Neural cell (in vitro differentiated cells): ENCODE results near the gene DCPS. TPM values are rescaled to one million over a fixed set of nuclear protein-coding genes. Genes with fewer than 3 reads are reported as not detected.

Experiments
- H2AFZ ChIP-seq: fragments of 200-600, 300-800 bp; sonication (generic), shearing (Covaris generic); 2 replicates; pipeline ENCODE4 v1.6.0; 2014; ENCODE audit warnings: low read depth, mild to moderate bottlenecking, antibody characterized with exemption, low read length, moderate library complexity
- H3F3A ChIP-seq: fragments of 200-600 bp; shearing (Covaris generic); 2 replicates; pipeline ENCODE4 v1.6.1; 2016; ENCODE audit warnings: mild to moderate bottlenecking, moderate library complexity, mixed read lengths, antibody characterized with exemption, low read length; ENCODE audit not compliant: insufficient read depth, poor library complexity, severe bottlenecking
- H3K27ac ChIP-seq: fragments of 200-600, 300-800 bp; sonication (generic), shearing (Covaris generic); 2 replicates; pipeline ENCODE4 v1.5.1; 2014; ENCODE audit warnings: mild to moderate bottlenecking, low read length, moderate library complexity
- H3K27me3 ChIP-seq: fragments of 300-800, 200-600 bp; sonication (generic), shearing (Covaris generic); 2 replicates; pipeline ENCODE4 v1.6.0; 2014; ENCODE audit warnings: mild to moderate bottlenecking, low read depth, low read length, moderate library complexity; ENCODE audit not compliant: insufficient read depth
- H3K36me3 ChIP-seq: fragments of 300-800, 200-600 bp; sonication (generic), shearing (Covaris generic); 2 replicates; pipeline ENCODE4 v1.5.1; 2014; ENCODE audit warnings: mild to moderate bottlenecking, antibody characterized with exemption, low read length, moderate library complexity; ENCODE audit not compliant: insufficient read depth
- H3K4me2 ChIP-seq: fragments of 300-800, 200-600 bp; sonication (generic), shearing (Covaris generic); 2 replicates; pipeline ENCODE4 v1.6.0; 2014; ENCODE audit warnings: mild to moderate bottlenecking, low read length
- H3K4me3 ChIP-seq: fragments of 300-800, 200-600 bp; sonication (generic), shearing (Covaris generic); 2 replicates; pipeline ENCODE4 v1.5.1; 2014; ENCODE audit warnings: mild to moderate bottlenecking, low read length, moderate library complexity
- H3K79me2 ChIP-seq: fragments of 200-600 bp; shearing (Covaris generic); replicated peaks from 2 replicates; pipeline ENCODE4 v1.6.0; 2014; ENCODE audit warnings: mild to moderate bottlenecking, low read length, moderate library complexity; ENCODE audit not compliant: insufficient read depth
- H3K9ac ChIP-seq: fragments of 300-800, 200-600 bp; sonication (generic), shearing (Covaris generic); 2 replicates; pipeline ENCODE4 v1.6.1; 2016; ENCODE audit warnings: mild to moderate bottlenecking, low read length, mixed read lengths
- H3K9me2 ChIP-seq: fragments of 200-600 bp; shearing (Covaris generic); 2 replicates; pipeline ENCODE4 v1.6.1; 2016; ENCODE audit warnings: mild to moderate bottlenecking, low read length, mixed read lengths; ENCODE audit not compliant: insufficient read depth
- H3K9me3 ChIP-seq: fragments of 200-600, 300-800 bp; sonication (generic), shearing (Covaris generic); 2 replicates; pipeline ENCODE4 v1.6.1; 2016; ENCODE audit warnings: mild to moderate bottlenecking, mixed run types, low read length, moderate library complexity, mixed read lengths
- H4K20me1 ChIP-seq: fragments of 200-600 bp; shearing (Covaris generic); 2 replicates; pipeline ENCODE4 v1.6.1; 2016; ENCODE audit warnings: mild to moderate bottlenecking, mixed run types; ENCODE audit not compliant: insufficient read depth
- CTCF ChIP-seq: fragments of 450-650 bp; IDR thresholded peaks from 2 replicates; pipeline ENCODE4 v1.5.1; 2014; ENCODE audit warnings: antibody characterized with exemption, mild to moderate bottlenecking, moderate library complexity; ENCODE audit not compliant: poor library complexity, severe bottlenecking
- EP300 ChIP-seq: fragments of 450-650 bp; conservative IDR thresholded peaks from 2 replicates; pipeline ENCODE4 v1.6.1; 2014; ENCODE audit warnings: antibody characterized with exemption, mild to moderate bottlenecking, moderate library complexity; ENCODE audit not compliant: poor library complexity, severe bottlenecking
- EZH2 ChIP-seq: fragments of 200-600, 300-800 bp; shearing (Covaris generic), sonication (generic); IDR thresholded peaks from 2 replicates; pipeline ENCODE4 v1.6.1; 2014; ENCODE audit warnings: antibody characterized with exemption, low read length, borderline replicate concordance, mild to moderate bottlenecking; ENCODE audit not compliant: insufficient read depth, poor library complexity, severe bottlenecking
- MXI1 ChIP-seq: fragments of 450-650 bp; conservative IDR thresholded peaks from 2 replicates; pipeline ENCODE4 v1.6.1; 2014; ENCODE audit warnings: antibody characterized with exemption, mild to moderate bottlenecking; ENCODE audit not compliant: poor library complexity, severe bottlenecking
- POLR2AphosphoS5 ChIP-seq: IDR thresholded peaks from 2 replicates; pipeline ENCODE4 v1.6.1; 2012
- RAD21 ChIP-seq: fragments of 450-650 bp; conservative IDR thresholded peaks from 2 replicates; pipeline ENCODE4 v1.6.1; 2014; ENCODE audit warnings: antibody characterized with exemption, mild to moderate bottlenecking, moderate library complexity
- REST ChIP-seq: IDR thresholded peaks from 2 replicates; pipeline ENCODE4 v1.6.1; 2012; ENCODE audit warnings: borderline replicate concordance
- SMC3 ChIP-seq: fragments of 450-650 bp; conservative IDR thresholded peaks from 2 replicates; pipeline ENCODE4 v1.6.1; 2014; ENCODE audit warnings: antibody characterized with exemption, mild to moderate bottlenecking, moderate library complexity; ENCODE audit not compliant: poor library complexity
- TAF1 ChIP-seq: IDR thresholded peaks from 2 replicates; pipeline ENCODE4 v1.6.1; 2012; ENCODE audit warnings: low read depth
- polyA plus RNA-seq: library from polyadenylated mRNA; depleted of rRNA; stranded (reverse); fragments of >200 nt; gene quantifications from 2 replicates; pipeline ENCODE4 v1.2.3, GENCODE V29; 2014

The DCPS gene
- polyA plus RNA-seq, 1 donor from 2014 or later, result 6.4 TPM

GRCh38 chr11:126359431-126360048 is 55.7 kb downstream of the DCPS start:
- H3K27me3 ChIP-seq, result no peaks in the 10 kb centered on the region
- no peak for TF ChIP-seq MXI1
- TF ChIP-seq EZH2, result no peak
- TF ChIP-seq SMC3, result no peak
- no peak for TF ChIP-seq EP300
- no peak for TF ChIP-seq CTCF
- no peak for TF ChIP-seq RAD21
- TF ChIP-seq TAF1, result no peak
- TF ChIP-seq REST, result no peak
- TF ChIP-seq POLR2AphosphoS5, result no peak
- H3K79me2 ChIP-seq, result peaks cover 7% of the 10 kb centered on the region
- H4K20me1 ChIP-seq, result no peaks in the 10 kb centered on the region
- no peak overlapping the region for H3K4me2 ChIP-seq
- no peaks in the 10 kb centered on the region for H3K9me3 ChIP-seq
- no peaks in the 10 kb centered on the region for H3K9me2 ChIP-seq
- H3K36me3 ChIP-seq, result no peaks in the 10 kb centered on the region
- H3K27ac ChIP-seq, result no peak overlapping the region
- H3F3A ChIP-seq, result no peaks in the 10 kb centered on the region
- no peak overlapping the region for H2AFZ ChIP-seq
- H3K9ac ChIP-seq, result no peak overlapping the region
- no peak overlapping the region for H3K4me3 ChIP-seq

GRCh38 chr11:126360049-126360446 is 56.2 kb downstream of the DCPS start:
- no peak for TF ChIP-seq TAF1
- TF ChIP-seq POLR2AphosphoS5, result no peak
- no peak for TF ChIP-seq EZH2
- no peak for TF ChIP-seq MXI1
- TF ChIP-seq RAD21, result no peak
- no peak for TF ChIP-seq REST
- TF ChIP-seq SMC3, result no peak
- no peak for TF ChIP-seq CTCF
- TF ChIP-seq EP300, result no peak
- H4K20me1 ChIP-seq, result no peaks in the 10 kb centered on the region
- H3K9me2 ChIP-seq, result no peaks in the 10 kb centered on the region
- no peaks in the 10 kb centered on the region for H3K27me3 ChIP-seq
- no peak overlapping the region for H3K9ac ChIP-seq
- H3K9me3 ChIP-seq, result no peaks in the 10 kb centered on the region
- peaks cover 2% of the 10 kb centered on the region for H3K79me2 ChIP-seq
- H3K4me3 ChIP-seq, result no peak overlapping the region
- no peaks in the 10 kb centered on the region for H3F3A ChIP-seq
- H3K36me3 ChIP-seq, result no peaks in the 10 kb centered on the region
- no peak overlapping the region for H2AFZ ChIP-seq
- no peak overlapping the region for H3K4me2 ChIP-seq
- no peak overlapping the region for H3K27ac ChIP-seq
